SK-N-SH (cell line): ENCODE measurements around the gene WASF3. TPM values are rescaled to one million over a fixed set of nuclear protein-coding genes. Genes with fewer than 3 reads are reported as not detected.

ENCODE experiments used
- CTCF ChIA-PET: fragments of 300-600, 350-600 bp; formaldehyde crosslinking; extraction: SDS; loops from one replicate; lab custom pipeline; 2021; lab: Yijun Ruan, JAX
- POLR2A ChIA-PET: fragments of 350-600 bp; sonication (Branson Sonifier 250); formaldehyde crosslinking; extraction: SDS; loops from one replicate; lab custom pipeline; 2020; ENCODE audit warnings: antibody characterized with exemption, inconsistent platforms; lab: Yijun Ruan, JAX
- DNase-seq: peaks from one replicate; pipeline ENCODE4 v3.0.0; 2012
- H2AFZ ChIP-seq: fragments of 200-600 bp; sonication (generic); 2 replicates; pipeline ENCODE4 v1.8.1; 2016; ENCODE audit warnings: antibody characterized with exemption, mild to moderate bottlenecking, low read depth
- H3F3A ChIP-seq: fragments of 200-600 bp; sonication (generic); replicated peaks from 2 replicates; pipeline ENCODE3; 2016; ENCODE audit warnings: antibody characterized with exemption, mild to moderate bottlenecking; ENCODE audit not compliant: insufficient read depth
- H3K27ac ChIP-seq, 2 experiments: fragments of 200-500 bp in 1 of 2; fragments of 200-600 bp in 1 of 2; sonication (Bioruptor generic) in 1 of 2; sonication (generic), shearing (Covaris generic) in 1 of 2; 2 replicates each; pipeline versions ENCODE4 v1.5.1 to v1.6.1; 2014 to 2016; ENCODE audit warnings: low read depth in 2 of 2, inconsistent platforms in 1 of 2, low read length in 1 of 2, mild to moderate bottlenecking in 1 of 2, mixed read lengths in 1 of 2
- H3K27me3 ChIP-seq: fragments of 200-600 bp; sonication (generic), shearing (Covaris generic); 2 replicates; pipeline ENCODE4 v1.6.1; 2016; ENCODE audit warnings: mixed run types; ENCODE audit not compliant: insufficient read depth
- H3K36me3 ChIP-seq, 2 experiments: fragments of 200-500 bp in 1 of 2; fragments of 200-600 bp in 1 of 2; sonication (Bioruptor generic) in 1 of 2; sonication (generic) in 1 of 2; replicated peaks in 1 of 2; 2 replicates each; pipeline versions ENCODE3 to v1.5.1; 2014 to 2016; ENCODE audit warnings: low read length in 1 of 2, mild to moderate bottlenecking in 1 of 2; ENCODE audit not compliant: insufficient read depth in 2 of 2, control insufficient read depth in 1 of 2
- H3K4me1 ChIP-seq, 2 experiments: fragments of 200-500 bp in 1 of 2; fragments of 200-600 bp in 1 of 2; sonication (Bioruptor generic) in 1 of 2; sonication (generic), shearing (Covaris generic) in 1 of 2; 2 replicates each; pipeline versions ENCODE4 v1.5.1 to v1.6.1; 2014 to 2016; ENCODE audit warnings: low read depth in 1 of 2, low read length in 1 of 2, mixed run types in 1 of 2; ENCODE audit not compliant: insufficient read depth in 2 of 2, control insufficient read depth in 1 of 2
- H3K4me2 ChIP-seq: fragments of 200-600 bp; sonication (generic), shearing (Covaris generic); 2 replicates; pipeline ENCODE4 v1.6.1; 2017; ENCODE audit warnings: mixed run types
- H3K4me3 ChIP-seq, 2 experiments: fragments of 200-500 bp in 1 of 2; fragments of 200-600 bp in 1 of 2; sonication (Bioruptor generic) in 1 of 2; sonication (generic), shearing (Covaris generic) in 1 of 2; 2 replicates each; pipeline versions ENCODE4 v1.5.1 to v1.8.1; 2014 to 2016; ENCODE audit warnings: low read depth in 2 of 2, inconsistent platforms in 1 of 2, low read length in 1 of 2, mild to moderate bottlenecking in 1 of 2, mixed read lengths in 1 of 2, moderate library complexity in 1 of 2
- H3K79me2 ChIP-seq: fragments of 200-600 bp; sonication (generic); 2 replicates; pipeline ENCODE4 v1.8.1; 2017; ENCODE audit warnings: mild to moderate bottlenecking; ENCODE audit not compliant: insufficient read depth
- H3K9ac ChIP-seq: fragments of 200-600 bp; sonication (generic); 2 replicates; pipeline ENCODE4 v1.6.1; 2017; ENCODE audit warnings: mixed run types
- H3K9me2 ChIP-seq: fragments of 200-600 bp; sonication (generic); 2 replicates; pipeline ENCODE4 v1.6.1; 2017; ENCODE audit warnings: mixed run types
- H3K9me3 ChIP-seq: fragments of 200-600 bp; sonication (generic); 2 replicates; pipeline ENCODE4 v1.6.1; 2017; ENCODE audit warnings: mixed run types, mild to moderate bottlenecking, moderate library complexity
- H4K20me1 ChIP-seq: fragments of 200-600 bp; sonication (generic); 2 replicates; pipeline ENCODE4 v1.6.1; 2017; ENCODE audit warnings: mild to moderate bottlenecking, mixed run types; ENCODE audit not compliant: insufficient read depth
- CTCF ChIP-seq: fragments of 200-600 bp; sonication (generic); IDR thresholded peaks from 2 replicates; pipeline ENCODE4 v1.6.1; 2017; ENCODE audit warnings: antibody characterized with exemption, mild to moderate bottlenecking, moderate library complexity
- ELF1 ChIP-seq: IDR thresholded peaks from 2 replicates; pipeline ENCODE4 v1.4.0; 2012
- GABPA ChIP-seq: IDR thresholded peaks from 2 replicates; pipeline ENCODE4 v1.4.0; 2012; ENCODE audit warnings: low read depth, mild to moderate bottlenecking
- GATA2 ChIP-seq: sonication (generic); formaldehyde crosslinking; IDR thresholded peaks from 2 replicates; pipeline ENCODE4 v1.5.0; 2020; ENCODE audit warnings: mild to moderate bottlenecking, missing genetic modification reagents
- MEF2A ChIP-seq: IDR thresholded peaks from 2 replicates; pipeline ENCODE4 v1.4.0; 2012; ENCODE audit warnings: low read depth, borderline replicate concordance
- RCOR1 ChIP-seq: fragments of 150-350 bp; IDR thresholded peaks from 2 replicates; pipeline ENCODE4 v1.6.1; 2017; ENCODE audit warnings: antibody characterized with exemption, low read length
- REST ChIP-seq: IDR thresholded peaks from 2 replicates; pipeline ENCODE4 v1.6.1; 2012; ENCODE audit warnings: mild to moderate bottlenecking, low read depth, low read length, moderate library complexity
- RFX5 ChIP-seq: IDR thresholded peaks from 2 replicates; pipeline ENCODE4 v1.6.1; 2012; ENCODE audit warnings: mild to moderate bottlenecking, improper control_type of control experiment, low read length
- SMC3 ChIP-seq: IDR thresholded peaks from 2 replicates; pipeline ENCODE4 v1.6.1; 2012; ENCODE audit warnings: low read depth, low read length, improper control_type of control experiment
- TEAD4 ChIP-seq: IDR thresholded peaks from 2 replicates; pipeline ENCODE4 v1.4.0; 2012; ENCODE audit warnings: mild to moderate bottlenecking, borderline replicate concordance; ENCODE audit not compliant: insufficient read depth
- YY1 ChIP-seq: IDR thresholded peaks from 2 replicates; pipeline ENCODE4 v1.4.0; 2012; ENCODE audit warnings: low read depth, mild to moderate bottlenecking
- WGBS: methylation state at CpG from one replicate; pipeline ENCODE4 v1.1.6; 2017; ENCODE audit warnings: low lambda C conversion rate; 5-methylcytosine and 5-hydroxymethylcytosine counted together
- polyA plus RNA-seq, 3 experiments: library from polyadenylated mRNA; depleted of rRNA; stranded (reverse); fragments of >200 nt; gene quantifications; 2 replicates each; pipeline ENCODE4 v1.2.3, GENCODE V29; 2012
- TF ChIP-seq, protein P1 (sequence below): fragments of 150-350 bp; IDR thresholded peaks from 2 replicates; pipeline ENCODE4 v1.6.1; 2017; ENCODE audit warnings: antibody characterized with exemption, low read length, low read depth, borderline replicate concordance

The WASF3 gene
- polyA plus RNA-seq, 1 of the 3 experiments (the other 2 are of a cell fraction), result 10.4 TPM

- Histone ChIP-seq H4K20me1 (no peaks in the 10 kb centered on the region), H3K36me3 (no peaks in the 10 kb centered on the region), H3K9me3 (no peaks in the 10 kb centered on the region), H3K9me2 (no peaks in the 10 kb centered on the region), H3K79me2 (no peaks in the 10 kb centered on the region), H3K27me3 (no peaks in the 10 kb centered on the region), H3K4me2 (no peak overlapping the region), H3K4me1 (peaks cover 0 to 3% of the 10 kb centered on the region in 2 experiments; a peak in 2 of 4 replicates), H2AFZ (no peak overlapping the region), H3K27ac (no peak overlapping the region), H3K9ac (no peak overlapping the region), H3F3A (no peaks in the 10 kb centered on the region), H3K4me3 (no peak overlapping the region)
- ChIA-PET CTCF (interaction anchor here (0.7 to 1.5 kb wide), 4 partner anchors 14 to 323 kb away, joined by 3 to 4 read pairs (median 3); no protein-coding TSS in a partner anchor), POLR2A (no interaction called here)
- TF ChIP-seq SMC3, result no peak
- TF ChIP-seq ELF1, result no peak
- TF ChIP-seq, protein P1, sequence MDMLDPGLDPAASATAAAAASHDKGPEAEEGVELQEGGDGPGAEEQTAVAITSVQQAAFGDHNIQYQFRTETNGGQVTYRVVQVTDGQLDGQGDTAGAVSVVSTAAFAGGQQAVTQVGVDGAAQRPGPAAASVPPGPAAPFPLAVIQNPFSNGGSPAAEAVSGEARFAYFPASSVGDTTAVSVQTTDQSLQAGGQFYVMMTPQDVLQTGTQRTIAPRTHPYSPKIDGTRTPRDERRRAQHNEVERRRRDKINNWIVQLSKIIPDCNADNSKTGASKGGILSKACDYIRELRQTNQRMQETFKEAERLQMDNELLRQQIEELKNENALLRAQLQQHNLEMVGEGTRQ, result no peak
- DNase-seq, result no peak
- WGBS, result 6% methylated on average over 1 of the region's 1 CpG
Observed at GRCh38 chr13:26528527-26528926, 29.0 kb upstream of the WASF3 start.

DNA sequence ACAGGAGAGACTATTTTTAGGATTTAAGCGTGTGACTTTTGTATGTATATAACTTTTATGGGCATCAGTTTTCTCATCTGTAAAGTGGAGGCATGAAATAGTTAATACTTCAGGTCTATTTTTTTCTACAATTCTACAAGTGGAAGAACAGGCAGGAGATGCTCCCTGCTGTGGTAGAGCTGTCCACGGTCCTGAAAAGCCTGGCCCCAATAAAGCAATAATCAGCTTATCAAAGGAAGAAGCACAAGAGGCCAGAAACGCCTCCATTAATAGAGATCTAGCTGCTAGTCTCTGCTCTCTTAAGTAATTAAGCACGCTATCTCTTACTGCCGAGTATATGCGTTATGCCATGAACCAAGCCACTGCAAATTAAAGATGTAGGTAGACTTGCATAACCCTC, 28.0 kb upstream of the WASF3 start:
- no peak overlapping the region for H3K27ac ChIP-seq
- WGBS, result 40% methylated on average over 6 of the region's 6 CpGs
- DNase-seq, result no peak
- H3F3A ChIP-seq, result no peaks in the 10 kb centered on the region
- H3K4me3 ChIP-seq, result no peak overlapping the region
- H4K20me1 ChIP-seq, result no peaks in the 10 kb centered on the region
- H3K79me2 ChIP-seq, result no peaks in the 10 kb centered on the region
- no peak overlapping the region for H3K9ac ChIP-seq
- H3K9me3 ChIP-seq, result no peaks in the 10 kb centered on the region
- H2AFZ ChIP-seq, result no peak overlapping the region
- H3K4me2 ChIP-seq, result no peak overlapping the region
- peaks cover 0 to 3% of the 10 kb centered on the region in 2 experiments; a peak in 2 of 4 replicates for H3K4me1 ChIP-seq
- no peaks in the 10 kb centered on the region for H3K36me3 ChIP-seq
- ChIA-PET CTCF (interaction anchor here (0.8 to 1.7 kb wide), 4 partner anchors 13 to 401 kb away, joined by 3 to 6 read pairs (median 3); no protein-coding TSS in a partner anchor), POLR2A (no interaction called here)
- H3K27me3 ChIP-seq, result no peaks in the 10 kb centered on the region
- H3K9me2 ChIP-seq, result no peaks in the 10 kb centered on the region
- no peak for TF ChIP-seq GATA2 (CRISPR knock-in tag)
- peak; percentile 99 for TF ChIP-seq REST

- H2AFZ ChIP-seq, result no peak overlapping the region
- H3K79me2 ChIP-seq, result no peaks in the 10 kb centered on the region
- peaks cover 0 to 3% of the 10 kb centered on the region in 2 experiments; a peak in 2 of 4 replicates for H3K4me1 ChIP-seq
- ChIA-PET CTCF (interaction anchor here (1.0 to 1.1 kb wide), 2 partner anchors 29 to 399 kb away, joined by 3 to 4 read pairs; no protein-coding TSS in a partner anchor), POLR2A (no interaction called here)
- WGBS, result 6% methylated on average over 3 of the region's 3 CpGs
- H3K4me2 ChIP-seq, result no peak overlapping the region
- TF ChIP-seq GABPA (no peak), RCOR1 (no peak), CTCF (no peak), TEAD4 (no peak), YY1 (no peak), RFX5 (no peak), MEF2A (no peak)
- TF ChIP-seq, protein P1, result no peak
- H3K4me3 ChIP-seq, result no peak overlapping the region
- no peaks in the 10 kb centered on the region for H3K9me2 ChIP-seq
- H3K9me3 ChIP-seq, result no peaks in the 10 kb centered on the region
- no peaks in the 10 kb centered on the region for H3K36me3 ChIP-seq
- no peaks in the 10 kb centered on the region for H4K20me1 ChIP-seq
- no peak overlapping the region for H3K27ac ChIP-seq
- H3K9ac ChIP-seq, result no peak overlapping the region
- no peaks in the 10 kb centered on the region for H3K27me3 ChIP-seq
- H3F3A ChIP-seq, result no peaks in the 10 kb centered on the region
- no peak for DNase-seq
Observed at GRCh38 chr13:26531742-26532141, 25.7 kb upstream of the WASF3 start.
